Activated naive CD4-positive, alpha-beta T cell (primary cell): ENCODE data around the gene FAM186B.

Source experiments
- DNase-seq, 4 experiments: peaks; one replicate each; lab custom pipeline; 2025; lab: John Stamatoyannopoulos, UW

FAM186B gene

DNA sequence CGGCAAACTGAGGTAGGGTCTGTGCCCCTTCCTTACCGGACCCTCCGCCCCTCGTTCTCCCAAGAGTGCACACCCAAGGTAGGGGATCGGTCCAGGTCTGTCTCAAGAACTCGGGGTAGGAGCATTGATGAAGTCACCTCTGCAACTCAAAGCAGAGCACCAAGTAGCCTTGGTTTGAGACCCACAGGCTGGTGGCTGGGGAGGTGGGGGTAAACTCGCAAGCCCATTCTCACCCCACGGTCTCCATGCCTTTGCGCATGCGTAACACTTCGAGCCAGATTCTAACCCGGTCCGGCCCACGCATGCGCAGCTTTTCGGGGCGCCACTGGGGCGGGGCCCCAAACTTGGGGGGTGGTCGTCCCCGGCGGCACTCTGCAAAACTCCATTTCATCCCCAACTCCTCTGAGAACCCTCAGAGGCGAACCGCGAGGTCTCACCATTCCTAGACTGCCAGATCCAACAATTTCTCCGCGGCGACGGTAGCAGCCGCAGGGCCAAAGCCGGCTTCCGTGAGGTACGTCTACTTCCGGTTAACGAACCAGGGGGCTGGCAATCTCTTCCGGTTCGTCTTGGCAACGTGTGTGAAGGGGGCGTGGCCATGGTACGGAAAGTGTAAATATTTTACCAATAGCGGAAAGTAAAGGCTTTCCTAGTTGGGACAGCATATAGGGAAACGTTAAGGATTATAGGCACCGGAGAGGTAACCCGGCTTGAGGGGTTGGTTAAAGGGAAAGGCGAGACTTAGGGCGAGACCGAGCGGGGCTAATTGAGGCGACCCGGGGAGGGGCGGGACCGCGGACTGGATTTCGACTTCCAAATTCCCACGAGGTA, 37.6 kb downstream of the FAM186B start, which contains the start of gene MCRS1:
Gene MCRS1 (minus strand): TSS at position 532 of the 831 bp plus-strand sequence. CDS start 1,411 bp downstream, outside the sequence.
- peak; percentile 75 to 87 (median 86) for DNase-seq

DNA sequence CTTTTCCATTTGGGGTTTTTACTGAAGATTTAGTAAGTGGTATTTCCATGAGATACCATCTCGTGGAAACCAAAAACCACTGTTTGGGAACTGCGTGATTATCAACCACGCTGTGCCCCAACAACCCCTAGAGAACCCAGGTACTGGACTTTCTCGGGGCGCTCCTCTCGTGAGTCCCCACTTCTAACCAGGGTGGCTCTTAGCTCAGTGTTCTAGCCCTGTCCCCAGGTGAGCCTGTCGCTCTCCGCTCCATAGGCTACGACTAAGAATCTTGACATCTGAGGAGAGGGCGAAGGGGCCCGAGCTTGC, 38.2 kb downstream of the FAM186B start:
- DNase-seq, result no peak

DNA sequence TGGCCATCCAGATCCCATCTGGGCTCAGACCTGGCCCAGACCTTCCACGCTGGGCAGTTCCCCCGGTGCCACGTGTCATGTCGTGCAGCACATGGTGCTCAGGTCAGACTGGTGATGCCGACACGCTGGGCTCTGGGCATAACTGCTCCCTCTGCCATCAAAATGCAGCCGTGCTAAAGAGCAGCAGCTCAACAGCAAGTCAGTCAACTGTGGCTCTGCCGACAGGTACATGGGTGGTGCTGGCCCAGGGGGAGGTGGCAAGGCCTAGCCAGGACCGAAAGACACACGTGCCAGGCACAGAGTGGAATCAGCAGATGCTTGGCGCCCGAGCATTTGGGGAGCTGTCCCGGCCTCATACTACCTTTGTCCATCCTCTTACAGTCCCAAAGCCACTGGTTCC, 39.1 kb downstream of the FAM186B start:
- DNase-seq, result no peak

DNA sequence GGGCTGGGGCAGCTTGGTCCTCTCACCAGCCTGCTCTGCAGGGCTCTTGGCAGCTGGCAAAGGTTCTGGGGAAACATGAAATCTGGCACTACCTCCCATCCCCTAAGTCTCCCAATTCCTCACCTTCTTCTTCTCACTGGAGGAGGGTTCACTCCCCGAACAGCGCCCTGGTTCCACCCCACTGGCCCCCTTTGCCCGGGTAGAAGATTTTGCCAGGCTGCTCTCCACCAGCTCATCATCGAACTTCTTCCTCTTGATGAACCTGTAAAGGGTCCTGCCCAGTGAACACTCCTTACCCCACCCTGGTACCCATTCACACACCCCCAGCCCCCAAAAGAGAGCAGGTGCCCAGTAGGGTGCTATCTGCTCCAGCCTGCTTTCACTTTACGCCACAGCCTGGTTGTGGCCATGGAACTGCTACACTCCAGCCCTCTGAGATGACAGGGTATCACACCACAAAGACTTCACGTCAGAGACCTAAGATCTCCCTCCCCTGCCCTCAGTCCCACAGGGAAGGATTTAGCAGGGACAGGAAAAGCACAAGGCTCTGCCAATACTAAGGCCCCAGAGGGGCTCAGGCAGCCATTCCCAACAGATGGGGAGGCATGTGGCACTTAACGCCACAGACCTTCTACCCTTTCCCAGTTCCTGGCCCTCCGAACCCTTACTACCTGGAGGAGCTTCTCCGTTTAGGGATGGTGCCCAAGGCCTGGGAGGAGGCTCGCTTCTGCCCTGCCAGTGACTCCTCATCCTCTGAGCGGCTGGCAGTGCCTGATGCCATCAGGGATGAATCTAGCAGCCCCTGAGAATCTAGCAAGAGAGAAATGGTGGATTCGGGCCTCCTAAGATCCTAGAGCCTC, 39.8 kb downstream of the FAM186B start:
- no peak for DNase-seq

DNA sequence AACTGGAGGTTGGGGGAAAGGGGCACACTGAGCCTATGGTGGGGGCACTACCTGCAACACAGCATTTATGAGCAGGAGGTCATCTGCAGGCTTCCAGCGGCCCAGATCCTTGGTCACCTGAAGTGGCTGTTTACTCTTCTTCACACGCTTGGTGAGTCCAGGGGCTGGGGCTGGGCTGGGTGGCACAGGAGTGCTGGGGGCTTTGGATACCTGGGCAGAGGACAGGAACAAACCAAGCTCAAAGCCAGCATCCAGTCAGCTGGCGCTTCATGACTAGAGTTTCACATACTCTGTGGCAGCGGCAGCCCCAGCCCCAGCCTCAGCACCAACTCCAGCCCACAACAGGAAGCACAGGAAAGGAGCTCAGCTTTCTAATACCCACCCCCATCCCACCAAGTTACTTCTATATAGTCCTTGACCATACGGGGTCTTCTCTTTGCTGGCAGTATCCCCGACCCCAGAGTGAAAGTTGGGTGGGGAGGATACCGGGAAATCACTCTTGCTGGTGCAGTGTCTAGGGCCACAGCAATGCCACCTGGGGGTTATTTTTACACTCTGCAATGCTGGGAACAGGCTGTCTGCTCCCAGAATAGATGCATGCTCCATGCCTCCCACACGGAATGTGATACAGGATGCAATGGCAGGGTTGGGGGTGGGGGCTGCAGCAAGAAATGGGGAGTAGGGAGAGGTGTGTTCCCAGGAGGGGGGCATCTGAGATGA, 40.6 kb downstream of the FAM186B start:
- no peak for DNase-seq

DNA sequence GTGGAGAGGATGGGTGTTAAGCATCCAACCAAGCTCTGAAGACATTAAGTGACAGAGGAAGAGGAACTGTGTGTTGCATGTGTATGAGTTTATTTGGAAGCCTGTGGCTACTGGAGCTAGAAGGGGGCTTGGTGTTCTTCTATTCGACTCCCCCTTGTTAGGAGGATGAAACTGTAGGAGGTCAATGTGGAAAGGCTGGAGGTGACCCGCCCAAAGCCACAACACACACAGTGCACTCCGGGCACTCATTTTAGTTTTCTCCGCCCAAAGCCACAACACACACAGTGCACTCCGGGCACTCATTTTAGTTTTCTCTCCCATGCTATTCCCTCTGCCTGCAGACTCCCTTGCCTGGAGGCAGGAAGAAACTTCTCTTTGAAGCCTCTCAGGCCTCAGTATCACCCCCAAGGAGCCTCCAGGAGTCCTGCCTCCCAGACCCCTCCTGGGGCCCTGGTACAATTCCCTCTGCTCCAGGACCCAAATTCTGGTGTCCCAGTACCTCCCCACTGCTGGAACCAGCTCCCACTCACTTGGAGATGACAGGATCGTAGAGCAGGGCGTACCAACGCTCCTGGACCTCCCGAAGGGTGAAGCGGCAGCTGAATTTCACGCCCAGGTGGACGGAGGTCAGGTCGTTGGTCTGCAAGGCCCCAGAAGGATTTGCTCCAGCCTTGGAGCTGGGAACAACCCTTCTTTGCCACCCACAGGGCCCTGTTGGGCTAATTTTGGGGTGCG, 41.3 kb downstream of the FAM186B start:
- DNase-seq, result no peak

DNA sequence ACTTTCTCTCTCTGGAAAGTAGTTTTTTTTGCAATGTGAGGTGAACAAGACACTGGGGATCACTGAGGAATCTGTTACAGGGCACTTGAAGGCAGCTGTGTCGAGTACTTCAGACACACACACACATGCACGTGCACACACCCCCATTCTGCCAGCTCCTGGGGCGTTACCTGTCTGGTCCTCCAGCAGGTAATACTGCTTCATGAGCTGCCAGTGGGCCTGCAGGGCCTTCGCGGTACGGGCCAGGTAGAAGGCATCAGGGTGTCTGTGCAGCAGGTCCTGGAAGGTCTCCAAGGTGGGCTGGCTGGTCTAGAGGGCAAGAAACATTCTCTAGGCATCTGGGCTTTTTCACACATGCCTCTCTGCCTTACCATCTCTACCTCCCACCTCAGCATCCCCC, 42.6 kb downstream of the FAM186B start:
- DNase-seq, result no peak

DNA sequence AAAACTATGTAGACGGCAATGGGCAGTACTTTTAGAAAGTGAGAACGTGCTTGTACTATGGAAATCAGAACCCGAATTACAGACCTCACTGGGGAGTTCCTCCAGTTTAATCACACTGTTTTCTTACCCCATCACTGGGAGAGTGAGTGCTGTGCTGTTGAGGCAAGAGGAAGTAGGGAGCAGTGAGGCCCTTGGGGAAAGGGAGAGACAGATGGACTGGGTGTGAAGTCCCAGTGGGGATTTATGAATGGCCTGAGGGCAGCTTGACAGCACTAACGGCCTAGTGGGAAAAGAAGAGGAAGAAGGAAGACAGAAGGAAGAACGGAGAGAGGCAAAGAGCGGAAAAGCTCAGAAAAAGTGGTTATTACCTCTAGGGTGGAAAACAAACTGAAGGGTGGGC, 43.2 kb downstream of the FAM186B start:
- no peak for DNase-seq

DNA sequence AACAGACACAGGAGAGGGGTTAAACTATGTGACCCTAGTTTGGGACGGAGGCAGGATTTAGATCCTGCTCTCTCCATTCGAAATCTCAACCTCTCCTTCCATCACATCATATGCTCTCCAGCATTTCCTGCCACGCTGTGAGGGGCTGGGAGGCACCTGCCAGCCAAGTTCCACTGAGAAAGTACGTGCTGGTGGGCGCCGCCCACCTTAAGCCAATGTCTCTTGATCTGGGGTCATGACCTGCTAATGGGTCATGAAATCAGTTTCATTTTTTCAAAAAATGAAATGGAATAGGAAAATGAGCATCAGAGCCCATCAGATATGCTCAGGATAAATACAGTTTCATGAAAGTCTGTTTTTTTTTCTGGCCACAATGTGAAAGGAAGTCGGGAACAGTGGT, 44.7 kb downstream of the FAM186B start:
- no peak for DNase-seq

DNA sequence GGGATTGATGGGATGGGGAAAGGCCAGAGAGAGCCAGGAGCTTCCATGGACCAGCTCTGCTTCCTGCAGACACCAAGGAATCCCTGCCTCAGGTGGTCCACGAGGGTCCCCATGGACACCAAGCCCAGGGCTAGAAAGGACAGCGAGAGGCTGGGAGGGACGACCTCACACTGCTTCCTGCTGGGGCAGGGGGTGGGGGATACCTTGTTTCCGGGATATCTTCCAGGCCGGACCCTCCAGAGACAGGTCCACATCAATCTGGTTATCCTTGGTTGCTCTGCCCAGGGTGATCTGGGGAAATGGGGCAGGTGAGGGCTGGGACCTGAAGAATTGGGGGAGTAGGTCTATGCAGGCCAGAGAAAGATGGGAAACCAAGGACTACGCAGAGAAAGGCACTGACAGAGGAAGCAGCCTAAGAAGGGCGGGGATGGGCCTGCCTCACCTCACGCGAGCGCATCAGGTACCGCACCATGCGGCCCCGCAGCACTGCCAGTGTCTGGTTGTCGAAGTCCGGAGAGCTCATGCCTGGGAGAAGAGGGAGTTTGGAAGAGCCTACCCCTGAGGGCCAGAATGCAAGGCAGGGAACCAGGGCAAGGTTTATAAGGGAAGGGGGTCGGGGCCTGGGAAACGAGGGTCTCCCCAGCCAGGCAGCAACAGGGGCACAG, 46.3 kb downstream of the FAM186B start:
- DNase-seq, result no peak

DNA sequence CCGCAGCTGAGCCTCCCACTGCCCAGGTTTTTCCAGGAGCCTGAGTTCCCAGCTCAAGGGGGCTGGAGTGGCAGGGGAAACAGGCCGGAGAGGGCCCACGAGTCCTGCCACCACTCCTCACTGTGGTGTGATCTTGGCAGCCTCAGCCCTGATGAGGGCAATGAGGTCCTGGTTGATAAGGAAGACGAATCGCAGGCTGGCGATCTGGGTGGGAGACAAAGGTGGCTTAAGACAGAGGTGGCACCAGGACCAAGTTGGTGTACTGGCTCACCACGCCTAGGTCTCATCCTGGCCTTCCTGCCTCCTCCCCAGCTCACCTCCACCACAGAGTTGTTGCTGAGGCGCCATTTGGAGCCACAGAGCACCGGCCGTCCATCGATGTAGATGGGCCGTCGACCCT, 46.9 kb downstream of the FAM186B start:
- no peak for DNase-seq

DNA sequence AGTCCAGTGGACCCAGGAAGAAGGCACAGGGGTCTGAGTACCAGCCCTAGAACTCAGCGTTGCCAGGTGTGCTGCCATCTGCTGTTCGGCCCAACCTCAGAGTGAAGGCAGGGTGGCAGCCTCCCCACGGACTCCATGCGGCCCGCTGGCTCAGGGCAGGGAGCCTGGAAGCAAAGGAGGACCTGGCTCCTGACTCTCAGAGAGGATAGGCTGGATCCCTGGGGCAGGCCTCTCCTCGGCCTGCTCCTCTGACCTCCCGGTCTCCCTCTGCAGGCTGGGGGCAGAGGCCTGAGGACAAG, 47.6 kb downstream of the FAM186B start:
- no peak for DNase-seq

DNA sequence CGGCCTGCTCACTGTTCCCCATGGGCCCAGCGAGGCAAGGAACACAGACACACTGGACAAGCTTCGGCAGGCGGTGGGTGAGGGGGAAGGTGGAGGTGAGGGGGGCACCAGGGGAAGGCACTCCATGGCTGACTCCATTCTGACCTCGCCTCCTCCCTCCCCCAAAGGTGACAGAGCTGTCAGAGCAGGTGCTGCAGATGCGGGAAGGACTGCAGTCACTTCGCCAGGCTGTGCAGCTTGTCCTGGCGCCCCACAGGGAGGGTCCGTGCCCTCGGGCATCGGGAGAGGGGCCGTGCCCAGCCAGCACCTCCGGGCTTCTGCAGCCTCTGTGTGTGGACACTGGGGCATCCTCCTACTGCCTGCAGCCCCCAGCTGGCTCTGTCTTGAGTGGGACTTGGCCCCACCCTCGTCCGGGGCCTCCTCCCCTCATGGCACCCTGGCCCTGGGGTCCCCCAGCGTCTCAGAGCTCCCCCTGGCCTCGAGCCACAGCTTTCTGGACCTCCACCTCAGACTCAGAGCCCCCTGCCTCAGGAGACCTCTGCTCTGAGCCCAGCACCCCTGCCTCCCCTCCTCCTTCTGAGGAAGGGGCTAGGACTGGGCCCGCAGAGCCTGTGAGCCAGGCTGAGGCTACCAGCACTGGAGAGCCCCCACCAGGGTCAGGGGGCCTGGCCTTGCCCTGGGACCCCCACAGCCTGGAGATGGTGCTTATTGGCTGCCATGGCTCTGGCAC, 48.1 kb downstream of the FAM186B start:
- DNase-seq, result no peak

DNA sequence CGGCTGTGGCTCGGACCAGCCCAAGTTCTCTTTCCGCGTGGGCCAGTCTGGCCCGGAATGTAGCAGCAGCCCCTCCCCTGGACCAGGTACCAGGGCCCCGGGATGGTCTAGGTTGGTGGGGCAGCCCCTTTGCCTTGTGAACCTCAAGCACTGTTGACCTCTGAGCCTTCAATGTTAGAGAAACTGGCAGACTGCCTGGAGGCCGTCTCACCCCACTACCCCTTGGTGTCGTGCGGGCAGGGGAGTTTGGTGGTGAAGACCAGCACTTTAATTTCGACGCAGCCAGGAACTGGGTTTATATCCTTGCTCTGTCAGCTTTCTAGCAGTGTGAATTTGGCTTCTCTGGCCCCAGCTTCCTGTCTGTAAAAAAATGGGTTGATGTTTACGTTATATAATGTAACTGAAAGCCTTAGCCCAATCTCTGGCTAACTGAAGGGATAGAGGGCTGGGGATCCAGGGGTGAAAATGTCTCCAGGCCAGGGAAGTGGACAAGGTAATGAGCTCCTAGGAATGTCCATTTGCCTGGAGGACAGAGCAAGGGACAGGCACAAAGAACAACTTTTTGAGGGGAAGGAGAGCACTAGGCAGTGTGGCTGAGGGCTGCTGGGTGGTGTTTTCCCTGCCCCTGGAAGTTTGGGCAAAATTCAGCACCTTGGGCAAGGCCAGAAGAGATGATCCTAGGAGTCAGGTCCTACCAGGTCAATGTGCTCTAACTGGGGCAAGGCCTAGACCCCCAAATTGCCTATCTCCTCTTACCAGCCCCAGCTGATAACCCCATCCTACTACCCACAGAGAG, 48.9 kb downstream of the FAM186B start:
- DNase-seq, result no peak

DNA sequence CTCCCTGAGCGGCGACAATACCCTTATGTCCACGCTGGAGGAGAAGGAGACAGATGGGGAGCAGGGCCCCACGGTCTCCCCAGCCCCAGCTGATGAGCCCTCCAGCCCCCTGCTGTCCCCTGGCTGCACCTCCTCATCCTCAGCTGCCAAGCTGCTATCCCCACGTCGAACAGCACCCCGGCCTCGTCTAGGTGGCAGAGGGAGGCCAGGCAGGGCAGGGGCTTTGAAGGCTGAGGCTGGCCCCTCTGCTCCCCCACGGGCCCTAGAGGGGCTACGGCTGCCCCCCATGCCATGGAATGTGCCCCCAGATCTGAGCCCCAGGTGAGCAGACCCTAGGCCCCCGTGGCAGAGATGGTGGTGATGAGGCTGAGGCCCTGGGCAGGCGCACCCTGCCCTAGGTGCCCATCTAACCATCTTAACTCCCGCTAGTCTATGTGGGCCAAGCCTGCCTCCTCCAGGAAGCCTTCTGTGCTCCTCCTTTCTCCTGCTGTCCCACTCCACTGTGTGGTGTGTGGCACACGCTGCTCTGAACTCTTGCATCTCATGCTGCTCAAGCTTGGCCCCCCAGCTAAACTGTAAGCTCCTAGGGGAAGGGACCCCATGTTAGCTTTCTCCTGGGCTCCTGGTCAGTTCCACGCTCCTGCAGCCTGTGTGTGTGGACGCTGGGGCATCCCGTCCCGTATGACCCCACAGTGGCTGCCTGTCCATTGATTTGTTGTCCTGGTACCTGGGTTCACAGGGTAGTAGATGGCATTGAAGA, 49.6 kb downstream of the FAM186B start:
- no peak for DNase-seq

DNA sequence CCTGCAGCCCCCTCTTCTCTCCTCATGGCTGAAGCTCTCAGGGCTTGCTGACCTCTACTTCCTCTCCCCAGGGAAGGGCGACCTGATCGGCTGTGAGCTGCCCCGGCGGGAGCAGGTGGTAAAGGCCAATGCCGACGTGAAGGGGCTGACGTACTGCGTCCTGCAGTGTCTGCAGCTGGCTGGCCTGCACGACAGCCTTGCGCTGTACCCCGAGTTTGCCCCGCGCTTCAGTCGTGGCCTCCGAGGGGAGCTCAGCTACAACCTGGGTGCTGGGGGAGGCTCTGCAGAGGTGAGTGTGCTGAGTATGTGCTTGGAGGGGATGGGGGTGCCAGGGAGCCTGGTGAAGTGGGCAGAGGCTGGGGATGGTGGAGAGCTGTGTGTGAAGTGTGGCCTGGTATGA, 51.2 kb downstream of the FAM186B start:
- DNase-seq, result no peak

DNA sequence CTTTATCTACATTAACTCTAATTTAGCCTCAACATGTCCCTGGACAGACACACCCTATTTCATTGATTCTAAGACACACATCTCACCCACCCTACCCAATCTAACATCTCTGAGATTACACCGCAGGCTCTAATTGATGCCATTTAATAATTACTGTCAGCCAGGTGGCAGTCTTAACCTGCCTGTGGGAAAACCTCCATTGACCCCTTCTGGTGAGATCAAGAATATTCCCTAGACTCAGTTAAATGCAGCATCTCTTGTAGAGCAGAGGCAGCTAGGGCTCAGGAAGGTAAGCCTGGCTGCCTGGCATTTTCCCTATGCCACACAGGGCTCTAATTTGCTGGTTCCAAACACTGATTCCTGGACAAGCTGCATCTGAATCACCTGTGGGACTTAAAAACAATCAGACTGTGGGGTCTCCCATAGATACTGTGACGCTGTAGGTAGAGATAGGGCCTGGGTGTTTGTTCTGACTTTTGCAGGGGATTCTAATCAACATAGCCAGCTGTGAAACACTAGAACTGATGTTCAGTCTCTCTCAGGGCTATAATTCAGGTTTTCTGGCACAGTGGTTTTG, 51.8 kb downstream of the FAM186B start:
- no peak for DNase-seq

DNA sequence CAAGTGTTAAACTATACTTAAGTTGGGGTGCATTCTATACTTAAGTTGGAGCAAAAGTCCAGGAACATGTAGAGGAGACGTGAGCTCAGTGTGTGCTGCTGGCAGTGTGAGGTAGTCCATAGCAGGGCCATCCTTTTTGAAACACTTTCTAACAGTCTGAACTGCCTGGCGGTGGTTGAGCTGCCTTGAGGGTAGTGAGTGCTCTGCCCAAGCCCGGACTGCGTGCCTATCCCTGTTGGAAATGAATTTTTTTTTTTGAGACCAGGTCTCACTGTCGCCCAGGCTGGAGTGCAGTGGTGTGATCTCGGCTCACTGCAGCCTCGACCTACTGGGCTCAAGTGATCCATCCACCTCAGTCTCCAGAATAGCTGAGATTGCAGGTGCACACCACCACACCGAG, 52.5 kb downstream of the FAM186B start:
- DNase-seq, result no peak

DNA sequence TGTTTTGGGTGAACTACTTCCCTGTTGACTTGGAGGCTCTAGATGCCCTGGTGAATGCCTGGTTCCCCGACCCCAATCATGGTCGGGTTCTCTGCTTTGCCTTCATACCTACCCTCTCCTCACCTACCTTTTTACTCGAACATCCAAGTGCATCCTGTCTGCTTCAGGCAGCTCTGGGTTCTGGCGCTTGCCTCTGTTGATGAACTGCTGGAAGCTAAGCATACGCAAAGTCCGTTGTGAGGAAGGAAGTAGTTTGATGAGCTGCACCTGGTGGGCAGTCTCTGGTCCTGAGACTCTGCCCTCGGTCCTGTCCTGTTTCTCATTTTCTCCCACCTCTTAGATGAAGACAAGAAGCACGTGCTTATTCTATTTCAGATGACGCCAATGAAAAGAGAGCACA, 53.0 kb downstream of the FAM186B start:
- DNase-seq, result no peak
